HG03469 (cell line): ENCODE data around the gene HSPG2.

ENCODE experiments used
- ATAC-seq: cut with Tn5 transposase; IDR thresholded peaks from one replicate; pipeline ENCODE4 v1.9.1; 2021; ENCODE audit warnings: mild to moderate bottlenecking, moderate library complexity, moderate number of reproducible peaks; ENCODE audit not compliant: unreplicated experiment

The HSPG2 gene

GRCh38 chr1:21849909-21850576 is 87.1 kb downstream of the HSPG2 start:
- ATAC-seq: no peak

GRCh38 chr1:21848524-21849174 is 88.5 kb downstream of the HSPG2 start:
- no peak for ATAC-seq

GRCh38 chr1:21847223-21848205 is 89.6 kb downstream of the HSPG2 start:
- no peak for ATAC-seq

- no peak for ATAC-seq
Observed at GRCh38 chr1:21845646-21846641, 91.2 kb downstream of the HSPG2 start.

- no peak for ATAC-seq
Observed at GRCh38 chr1:21843996-21844395, 93.1 kb downstream of the HSPG2 start.

DNA sequence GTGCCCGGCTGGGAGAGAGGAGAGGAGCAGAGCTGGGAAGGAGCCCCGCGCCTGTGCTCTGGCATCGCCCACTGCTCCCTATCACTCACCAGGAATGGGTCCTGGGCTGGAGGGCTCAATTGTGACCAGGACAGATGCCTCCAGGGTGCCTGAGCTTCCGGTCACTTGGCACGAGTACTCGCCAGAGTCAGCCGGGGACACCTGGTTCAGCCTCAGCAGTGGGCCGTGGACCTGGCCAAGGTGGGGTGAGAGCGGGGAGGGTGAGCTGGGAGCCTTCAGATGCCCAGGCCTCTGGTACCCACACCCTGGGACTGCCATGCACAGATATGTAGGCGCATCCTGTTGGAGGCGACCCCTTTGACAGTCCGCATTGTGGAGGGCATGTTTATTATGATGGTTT is 93.9 kb downstream of the HSPG2 start:
- ATAC-seq: no peak

DNA sequence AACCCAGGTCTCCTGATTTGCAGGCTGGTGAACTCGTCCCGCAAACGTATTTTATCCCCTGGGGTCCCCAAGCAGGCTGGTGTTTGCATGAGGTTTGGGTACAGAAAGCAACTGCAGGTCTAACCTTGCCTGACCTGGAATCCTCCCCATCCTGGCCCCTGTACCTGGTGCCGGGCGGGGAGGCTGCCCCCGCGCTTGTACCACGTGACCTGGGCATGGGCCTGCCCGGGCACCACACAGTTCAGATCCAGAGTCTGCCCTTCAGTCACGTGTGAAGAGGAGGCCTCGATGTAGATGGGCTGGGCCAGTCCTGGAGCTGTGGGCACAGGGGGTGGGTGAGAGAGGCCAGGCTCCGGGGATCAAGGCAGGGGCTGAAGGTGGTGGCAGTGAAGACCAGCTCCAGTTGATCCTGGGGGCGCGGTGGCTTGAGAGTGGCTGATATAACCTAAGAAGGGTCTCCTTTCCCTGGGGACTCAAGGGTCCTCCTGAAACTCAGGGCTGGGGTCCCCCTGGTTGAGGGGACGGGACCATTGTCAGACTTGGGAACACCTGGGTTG is 94.4 kb downstream of the HSPG2 start:
- ATAC-seq: no peak

DNA sequence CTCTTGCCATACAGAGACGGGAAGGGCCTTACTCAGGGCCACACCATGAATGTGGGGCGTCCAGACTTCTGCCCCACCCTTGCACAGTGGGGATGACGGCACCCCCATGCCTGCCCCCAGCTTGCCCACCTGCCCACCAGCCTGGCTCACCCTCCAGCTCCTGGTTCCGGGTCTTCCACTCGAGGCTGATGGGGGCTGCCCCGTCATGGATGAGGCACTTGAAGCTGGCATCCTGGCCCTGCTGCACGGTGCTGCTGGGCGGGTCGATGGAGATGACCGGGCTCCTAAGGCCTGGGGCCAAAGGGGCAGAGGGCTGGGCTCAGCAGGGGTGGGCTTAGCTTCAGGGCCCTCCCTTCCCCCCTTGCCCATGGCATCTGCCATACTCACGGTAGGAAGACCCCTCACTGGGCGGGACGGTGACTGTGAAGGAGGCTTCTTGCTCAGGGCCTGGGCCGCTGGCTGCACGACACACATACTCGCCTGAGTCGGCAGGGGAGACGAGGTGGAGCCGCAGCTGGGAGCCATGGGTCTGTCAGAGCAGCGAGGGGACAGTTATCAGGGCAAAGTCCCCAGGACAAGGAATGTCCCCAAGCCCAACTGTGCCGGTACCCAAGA is 95.2 kb downstream of the HSPG2 start:
- ATAC-seq: no peak

- ATAC-seq: no peak
Observed at GRCh38 chr1:21840981-21841380, 96.1 kb downstream of the HSPG2 start.

- no peak for ATAC-seq
Observed at GRCh38 chr1:21839337-21840037, 97.6 kb downstream of the HSPG2 start.

GRCh38 chr1:21838359-21839157 is 98.6 kb downstream of the HSPG2 start:
- no peak for ATAC-seq

- ATAC-seq: no peak
Observed at GRCh38 chr1:21837476-21837875, 99.6 kb downstream of the HSPG2 start.

- no peak for ATAC-seq
Observed at GRCh38 chr1:21836729-21837128, 100.4 kb downstream of the HSPG2 start.

- ATAC-seq: no peak
Observed at GRCh38 chr1:21836010-21836409, 101.1 kb downstream of the HSPG2 start.

- ATAC-seq: no peak
Observed at GRCh38 chr1:21834666-21835065, 102.4 kb downstream of the HSPG2 start.

- no peak for ATAC-seq
Observed at GRCh38 chr1:21834094-21834493, 103.0 kb downstream of the HSPG2 start.

DNA sequence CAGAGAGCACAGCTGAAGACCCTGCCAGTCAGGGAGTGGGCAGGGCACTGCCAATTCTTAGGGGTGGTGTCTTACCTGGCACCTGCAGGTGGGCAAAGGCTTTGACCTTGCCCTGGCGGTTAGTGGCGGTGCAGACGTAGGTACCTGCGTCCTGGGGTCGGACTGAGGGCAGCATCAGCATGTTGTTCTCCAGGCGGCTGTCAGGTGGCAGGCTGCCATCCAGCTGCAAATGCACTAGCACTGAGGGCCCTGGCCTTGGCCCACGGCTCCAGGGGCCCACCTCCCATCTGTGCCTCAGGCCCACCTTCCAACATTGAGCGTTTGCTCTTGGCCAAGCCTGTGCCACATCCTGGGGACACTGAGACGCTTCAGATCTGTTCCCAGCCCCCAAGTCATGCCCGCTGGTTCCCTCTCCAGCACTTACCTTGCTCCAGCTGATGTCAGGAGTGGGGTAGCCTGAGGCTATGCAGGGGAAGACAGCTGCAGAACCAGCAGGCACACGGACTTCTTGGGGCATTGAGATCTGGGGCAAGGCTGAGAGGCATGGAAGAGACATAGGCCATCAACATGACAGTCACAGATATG is 103.6 kb downstream of the HSPG2 start:
- ATAC-seq: no peak

- ATAC-seq: no peak
Observed at GRCh38 chr1:21831454-21831970, 105.6 kb downstream of the HSPG2 start.
